HG03457 (cell line): ENCODE measurements around the gene KCNA10.

ENCODE experiments used
- ATAC-seq: cut with Tn5 transposase; IDR thresholded peaks from one replicate; pipeline ENCODE4 v1.9.1; 2021; ENCODE audit warnings: moderate number of reproducible peaks; ENCODE audit not compliant: unreplicated experiment

KCNA10 gene

DNA sequence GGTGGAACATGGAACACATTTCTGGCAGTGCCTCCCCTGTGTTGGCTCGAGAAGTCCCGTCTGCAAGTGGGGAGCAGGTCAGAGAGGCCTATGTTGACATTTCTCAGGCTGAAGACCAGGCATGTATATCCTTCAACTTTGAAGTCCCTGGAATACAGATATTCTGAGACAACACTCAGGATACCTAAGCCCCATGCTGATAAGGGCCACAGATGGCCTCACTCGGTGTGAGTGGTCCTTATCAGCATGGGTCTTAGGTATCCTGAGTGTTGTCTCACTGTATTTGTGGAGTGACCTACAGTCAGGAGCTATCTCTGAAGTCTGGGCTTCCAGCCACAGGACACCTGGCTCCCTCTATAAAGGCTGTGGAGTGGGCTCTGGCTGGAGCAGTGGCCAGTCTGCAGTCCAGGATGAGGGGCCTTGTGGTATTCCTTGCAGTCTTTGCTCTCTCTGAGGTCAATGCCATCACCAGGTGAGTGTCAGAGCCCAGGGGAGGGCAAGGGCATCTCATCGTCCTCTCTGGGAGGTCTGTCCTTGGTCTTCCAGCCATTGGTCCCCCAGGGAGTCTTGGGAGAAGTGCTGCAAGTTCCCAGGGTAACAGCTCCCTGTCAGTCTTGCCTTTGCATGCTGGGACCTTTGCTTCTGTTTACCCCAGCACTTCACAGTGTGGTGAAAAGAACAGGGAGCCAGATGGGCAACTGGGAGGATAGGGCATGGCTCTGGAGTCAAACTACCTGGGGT is 38.4 kb downstream of the KCNA10 start:
- ATAC-seq, result no peak

DNA sequence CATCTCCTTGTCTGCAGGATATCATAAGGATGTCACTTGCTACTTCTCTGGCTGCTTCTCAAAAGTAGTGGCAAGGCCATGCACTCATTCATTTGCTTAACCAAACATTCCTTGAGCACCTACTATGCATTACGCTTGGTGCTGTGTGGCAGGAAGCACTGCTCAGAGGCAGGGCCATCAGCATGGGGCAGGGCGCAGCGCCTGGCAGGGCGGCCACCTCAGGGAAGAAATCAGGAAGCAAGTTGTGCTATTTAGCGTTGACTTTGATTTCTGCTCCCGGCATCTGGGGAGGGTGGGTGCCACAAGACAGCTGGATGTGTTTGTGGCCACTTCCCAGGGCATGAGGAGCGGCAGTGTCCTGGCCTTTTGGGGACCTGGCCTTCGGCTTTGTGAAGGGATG is 40.1 kb downstream of the KCNA10 start:
- no peak for ATAC-seq

DNA sequence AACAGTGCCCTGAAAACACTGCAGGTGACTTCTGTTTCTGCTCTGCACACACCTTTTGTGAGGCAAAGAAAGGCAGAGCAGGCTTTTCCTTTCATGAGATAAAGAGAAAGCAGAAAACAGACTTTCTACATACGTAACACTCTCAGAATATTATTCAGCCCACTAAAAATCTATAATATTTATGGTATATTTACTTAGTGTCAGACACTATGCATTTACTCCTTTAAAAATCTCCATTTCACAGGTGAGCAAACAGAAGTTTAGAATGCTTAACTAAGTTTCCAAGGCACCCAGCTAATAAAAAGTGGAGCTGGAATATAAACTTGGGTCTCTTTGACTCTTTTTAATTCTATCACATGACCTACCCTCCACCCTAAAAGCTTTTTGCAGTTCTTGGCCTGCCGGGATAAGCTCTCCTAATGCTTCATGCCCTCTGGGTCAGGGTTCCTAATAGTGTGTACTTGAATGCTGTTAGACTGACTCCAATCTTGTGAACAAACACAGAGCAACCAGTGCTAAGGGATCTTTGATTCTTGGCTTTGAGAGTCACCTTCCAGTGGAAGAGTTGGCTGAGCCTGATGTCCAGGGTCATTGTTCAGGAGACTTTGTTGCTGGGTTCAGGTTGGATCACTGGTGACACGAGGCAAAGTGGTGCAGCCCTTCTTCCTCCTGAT is 40.9 kb downstream of the KCNA10 start:
- no peak for ATAC-seq

DNA sequence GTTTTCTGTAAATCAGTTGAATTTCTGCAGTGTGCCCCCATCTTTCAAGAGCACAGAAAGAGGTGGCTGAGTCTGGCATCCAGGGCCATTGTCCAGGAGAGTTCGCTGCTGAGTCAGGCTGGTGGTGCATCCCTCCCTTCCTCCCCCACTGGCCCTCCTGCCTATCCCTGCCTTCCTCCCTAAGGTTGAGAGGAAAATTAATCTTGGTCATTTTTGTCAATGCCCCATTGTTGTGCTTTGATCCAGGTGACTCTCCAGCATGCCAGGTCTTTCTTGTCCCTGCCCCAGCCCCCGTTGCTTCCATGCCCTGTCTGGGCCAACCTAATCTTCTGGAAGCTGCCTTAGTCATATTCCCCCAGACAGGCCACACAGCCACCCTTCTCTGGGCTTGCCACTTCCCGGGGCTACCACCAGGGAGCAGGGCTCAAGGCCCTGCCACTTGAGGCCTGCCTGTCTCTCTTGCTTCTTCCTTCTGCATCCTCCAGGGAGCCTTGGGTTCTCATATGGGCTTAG is 41.5 kb downstream of the KCNA10 start:
- ATAC-seq, result no peak

DNA sequence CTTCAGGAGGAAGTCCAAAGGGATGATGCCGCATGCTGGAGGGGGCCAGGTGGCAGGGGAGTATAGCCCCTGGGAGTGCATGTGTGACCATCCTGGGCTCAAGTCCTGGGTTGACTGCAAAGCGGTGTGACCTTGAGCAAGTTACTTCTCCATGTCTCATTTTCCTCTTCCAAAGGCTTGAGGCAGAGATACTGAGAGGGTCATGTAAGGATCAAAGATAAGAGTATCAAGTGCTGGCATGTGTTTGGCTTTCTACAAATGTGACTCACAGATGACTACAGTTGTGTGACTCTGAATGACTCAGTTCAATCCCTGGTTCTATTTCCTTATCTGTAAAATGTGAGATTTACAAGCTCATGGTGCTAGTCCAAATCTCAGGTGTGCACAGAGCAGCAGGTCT is 41.9 kb downstream of the KCNA10 start:
- no peak for ATAC-seq

DNA sequence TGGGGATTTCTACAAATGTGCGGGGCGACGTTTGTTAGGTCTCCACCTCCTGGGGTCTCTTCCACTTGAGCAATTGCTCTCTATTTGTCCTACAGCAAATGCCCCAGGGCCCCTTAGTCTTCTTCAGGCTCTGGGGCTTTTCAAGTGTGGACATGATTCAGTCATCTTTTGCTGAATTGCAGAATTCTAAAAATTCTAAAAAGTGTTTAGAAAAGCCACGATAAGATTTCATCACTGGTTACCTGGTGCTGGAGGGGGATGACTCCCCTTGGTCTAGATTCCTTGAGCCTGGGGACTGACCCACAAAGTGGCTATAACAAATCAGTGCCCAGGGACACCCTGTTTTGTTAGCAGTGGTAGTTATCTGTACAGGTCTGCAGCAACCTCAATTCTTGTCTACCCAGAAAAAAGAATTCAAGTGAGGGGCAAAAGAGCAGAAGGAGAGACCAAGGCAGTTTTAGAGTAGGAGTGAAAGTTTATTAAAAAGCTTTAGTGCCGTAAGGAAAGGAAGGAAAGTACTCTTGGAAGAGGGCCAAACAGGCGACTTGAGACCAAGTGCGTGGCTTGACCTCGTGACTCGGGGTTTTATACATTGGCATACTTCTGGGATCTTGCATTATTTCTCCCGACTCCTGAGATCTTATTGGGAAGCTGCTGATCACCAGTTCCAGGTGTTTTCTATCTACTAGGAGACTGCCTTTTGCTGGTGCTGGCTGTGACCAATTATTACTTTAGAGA is 42.8 kb downstream of the KCNA10 start:
- ATAC-seq, result no peak

DNA sequence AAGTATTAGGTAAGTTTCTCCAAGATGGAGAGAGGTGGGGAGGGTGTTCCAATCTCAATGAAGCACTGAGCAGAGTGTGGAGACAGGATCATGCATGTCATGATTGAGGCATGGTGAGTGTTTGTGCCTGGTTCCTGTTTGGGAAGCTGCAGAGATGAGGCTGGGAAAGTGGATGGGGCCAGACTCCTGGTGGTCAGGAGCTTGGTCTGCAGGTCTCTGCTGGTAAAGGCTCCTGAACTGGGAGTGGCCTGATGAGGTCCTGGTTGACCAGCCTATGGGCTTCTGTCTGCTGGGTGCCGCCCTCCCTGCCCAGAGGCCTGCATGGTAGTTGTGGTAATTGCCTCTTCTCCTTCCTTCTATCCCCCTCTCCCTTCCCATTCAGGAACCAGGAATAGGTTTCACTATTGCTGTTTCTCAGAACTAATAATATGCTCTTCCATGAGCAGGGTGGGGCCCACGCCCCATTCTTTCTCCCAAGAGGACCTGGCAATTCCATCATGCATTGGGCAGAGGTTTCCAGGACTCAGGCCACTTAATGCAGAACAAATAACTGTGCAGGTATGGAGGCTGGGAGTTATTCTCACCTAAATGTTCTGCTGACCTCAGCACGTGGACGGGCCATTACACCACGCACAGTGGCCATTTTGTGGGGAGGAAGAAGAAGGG is 43.5 kb downstream of the KCNA10 start:
- no peak for ATAC-seq

DNA sequence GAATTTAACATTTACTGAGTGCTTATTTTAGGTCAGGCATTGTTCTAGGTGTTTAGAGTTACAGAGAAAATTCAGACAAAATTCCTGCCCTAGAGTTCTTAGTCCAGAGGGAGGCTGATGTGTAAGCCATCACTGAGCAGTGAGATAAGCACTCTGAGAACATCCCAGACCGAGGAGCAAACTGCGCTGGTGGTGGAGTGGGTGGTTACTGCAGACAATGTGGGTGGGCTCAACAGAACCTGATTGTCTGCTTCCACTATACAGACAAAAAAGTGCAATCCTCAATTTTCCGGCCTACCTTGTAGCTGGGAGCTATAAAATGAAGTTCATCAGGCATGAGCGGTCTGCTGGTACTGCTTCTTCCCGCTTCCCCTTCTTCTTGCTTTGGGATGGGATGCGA is 44.5 kb downstream of the KCNA10 start:
- no peak for ATAC-seq

DNA sequence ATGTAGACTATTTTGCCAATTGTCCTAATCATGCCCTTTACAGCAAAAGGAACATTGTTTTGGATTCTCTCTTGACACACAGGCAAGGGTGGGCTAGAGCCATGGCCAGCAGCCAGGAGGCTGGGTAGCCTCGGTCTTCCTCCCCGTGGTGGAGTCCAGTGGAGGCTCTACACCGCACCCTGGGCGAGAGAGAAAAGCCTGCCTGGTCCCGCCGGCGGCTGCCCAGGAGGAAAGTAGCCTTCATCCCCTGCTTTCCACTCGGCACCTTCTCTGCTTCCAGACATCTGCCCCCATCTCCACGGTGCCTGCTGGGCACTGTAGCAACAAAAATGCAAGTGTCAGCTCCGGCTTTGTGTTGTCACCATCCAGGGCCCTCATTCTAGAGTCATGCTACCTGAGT is 46.4 kb downstream of the KCNA10 start:
- no peak for ATAC-seq

DNA sequence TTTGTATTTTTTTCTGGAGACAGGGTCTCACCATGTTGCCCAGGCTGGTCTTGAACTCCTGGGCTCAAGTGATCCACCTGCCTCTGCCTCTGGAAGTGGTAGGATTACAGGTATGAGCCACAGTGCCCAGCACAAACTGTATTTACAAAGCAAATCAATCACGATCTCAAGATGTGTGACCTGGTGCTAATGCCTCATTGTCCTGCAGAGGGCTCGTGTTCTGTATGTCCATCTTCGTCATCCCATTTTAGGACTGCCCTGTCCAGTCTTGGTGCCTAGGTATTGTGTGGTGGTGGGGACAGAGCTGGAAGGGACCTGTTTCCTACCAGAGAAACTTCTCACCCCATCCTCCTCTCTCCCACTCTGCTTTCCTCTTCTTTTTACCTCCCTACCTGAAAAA is 47.8 kb downstream of the KCNA10 start:
- ATAC-seq, result no peak
